Measurements from ENCODE around the gene APBA2. TPM values are rescaled to one million over a fixed set of nuclear protein-coding genes. Genes with fewer than 3 reads are reported as not detected.

The APBA2 gene
- total RNA-seq, 2 donors from 2014 or later: 0.47 to 0.48 TPM

DNA sequence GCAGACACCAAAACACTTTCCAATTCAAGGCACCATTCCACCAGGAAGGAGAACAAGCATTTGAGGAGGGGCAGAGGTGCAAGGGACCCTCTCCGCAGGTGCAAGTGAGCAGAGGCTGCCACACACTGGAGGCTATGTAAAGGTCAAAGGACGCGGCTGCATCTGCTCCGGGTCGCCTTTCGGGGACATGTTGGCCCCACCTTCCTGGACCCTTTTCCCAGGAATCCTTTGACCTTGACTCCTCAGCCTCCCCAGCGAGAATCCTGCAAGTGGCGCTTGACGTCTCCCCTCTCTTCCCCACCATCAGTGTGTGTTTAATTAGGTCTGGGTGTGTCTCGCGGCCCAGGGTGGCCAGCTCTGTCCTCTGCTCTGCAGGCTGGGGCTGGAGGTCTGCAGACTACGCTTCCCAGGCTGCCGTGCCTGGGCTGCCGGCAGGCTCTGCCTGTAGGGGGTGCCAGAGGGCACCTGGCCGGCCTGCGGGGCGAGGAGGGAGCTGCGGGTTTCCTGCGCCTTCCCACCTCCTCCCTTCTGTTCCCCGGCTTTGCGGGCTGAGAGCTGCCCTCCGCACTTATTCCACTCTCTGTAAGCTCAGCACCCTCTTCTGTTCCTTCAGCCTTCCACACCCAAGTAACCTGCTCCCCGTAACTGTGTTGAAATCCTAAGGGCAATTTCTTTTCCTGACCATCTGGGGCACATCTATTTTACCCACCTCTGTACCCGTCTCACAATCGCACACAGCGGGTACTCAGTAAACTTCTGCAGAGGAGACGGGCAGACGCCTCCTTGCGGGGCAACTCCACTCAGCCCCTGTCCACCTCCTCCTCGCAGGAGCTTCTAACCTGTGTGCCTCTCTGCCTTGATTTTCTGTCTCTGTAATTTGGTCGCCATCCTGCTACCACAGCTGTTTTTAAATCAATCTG, 254.0 kb downstream of the APBA2 start:
- H3K36me3 ChIP-seq: no peaks in the 10 kb centered on the region
- DNase-seq (ENCODE audit: low spot score): no peak

DNA sequence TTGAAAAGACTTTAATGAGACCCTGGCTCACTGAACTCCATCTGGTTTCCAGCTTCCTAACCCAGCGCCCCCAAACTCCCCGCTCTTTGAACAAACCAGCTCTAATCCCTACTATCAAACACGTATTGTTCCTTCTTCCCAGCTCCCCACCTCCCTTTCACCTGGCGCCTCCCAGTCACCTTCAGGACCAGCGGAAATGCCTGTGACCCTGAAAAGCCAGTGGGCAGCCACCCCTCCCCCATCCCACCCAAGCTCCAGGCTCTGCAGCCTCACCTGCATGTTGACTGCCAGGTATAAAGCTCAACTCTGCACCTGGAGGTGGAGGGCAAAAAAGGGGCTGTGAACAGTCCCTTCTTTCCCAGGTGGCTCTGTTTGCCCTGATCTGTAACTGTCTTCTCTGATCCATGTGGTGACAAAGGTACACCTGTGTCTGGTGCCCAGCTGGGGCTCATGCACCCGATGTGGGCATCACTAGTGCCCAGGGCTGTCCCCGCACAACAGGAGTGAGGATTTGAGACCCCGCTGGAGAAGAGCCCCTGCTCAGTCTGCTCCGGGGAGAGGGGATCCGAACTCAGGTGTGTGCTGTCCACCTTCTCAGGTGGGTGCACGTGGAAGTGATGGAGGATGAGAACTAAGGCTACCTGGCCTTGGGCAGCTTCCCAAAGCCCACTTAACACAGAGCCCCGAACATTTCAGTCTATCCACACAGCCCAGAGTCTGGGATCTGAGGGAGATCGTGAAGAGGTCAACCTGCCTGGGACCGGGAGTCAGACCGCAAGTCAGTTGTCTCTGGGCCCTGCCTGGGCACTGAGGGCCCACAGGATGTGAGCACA, 254.9 kb downstream of the APBA2 start:
- Histone ChIP-seq H3K27ac (no peak overlapping the region), H3K36me3 (no peaks in the 10 kb centered on the region), H3K9me3 (no peaks in the 10 kb centered on the region), H3K27me3 (no peaks in the 10 kb centered on the region), H3K4me3 (no peak overlapping the region), H3K4me1 (peaks cover 0 to 10% of the 10 kb centered on the region in 2 donors)
- DNase-seq (ENCODE audit: low spot score): no peak
- TF ChIP-seq, protein P1, sequence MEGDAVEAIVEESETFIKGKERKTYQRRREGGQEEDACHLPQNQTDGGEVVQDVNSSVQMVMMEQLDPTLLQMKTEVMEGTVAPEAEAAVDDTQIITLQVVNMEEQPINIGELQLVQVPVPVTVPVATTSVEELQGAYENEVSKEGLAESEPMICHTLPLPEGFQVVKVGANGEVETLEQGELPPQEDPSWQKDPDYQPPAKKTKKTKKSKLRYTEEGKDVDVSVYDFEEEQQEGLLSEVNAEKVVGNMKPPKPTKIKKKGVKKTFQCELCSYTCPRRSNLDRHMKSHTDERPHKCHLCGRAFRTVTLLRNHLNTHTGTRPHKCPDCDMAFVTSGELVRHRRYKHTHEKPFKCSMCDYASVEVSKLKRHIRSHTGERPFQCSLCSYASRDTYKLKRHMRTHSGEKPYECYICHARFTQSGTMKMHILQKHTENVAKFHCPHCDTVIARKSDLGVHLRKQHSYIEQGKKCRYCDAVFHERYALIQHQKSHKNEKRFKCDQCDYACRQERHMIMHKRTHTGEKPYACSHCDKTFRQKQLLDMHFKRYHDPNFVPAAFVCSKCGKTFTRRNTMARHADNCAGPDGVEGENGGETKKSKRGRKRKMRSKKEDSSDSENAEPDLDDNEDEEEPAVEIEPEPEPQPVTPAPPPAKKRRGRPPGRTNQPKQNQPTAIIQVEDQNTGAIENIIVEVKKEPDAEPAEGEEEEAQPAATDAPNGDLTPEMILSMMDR (IDR thresholded peaks at IDR 0.05): no peak

More for the DNA sequence above, 254.0 kb downstream of the APBA2 start:
- Histone ChIP-seq H3K4me3 (no peak overlapping the region), H3K4me1 (peaks cover 0 to 10% of the 10 kb centered on the region in 2 donors), H3K27me3 (no peaks in the 10 kb centered on the region), H3K9me3 (no peaks in the 10 kb centered on the region), H3K27ac (no peak overlapping the region)
- TF ChIP-seq, protein P1 (IDR thresholded peaks at IDR 0.05): peak; percentile 57 to 82

DNA sequence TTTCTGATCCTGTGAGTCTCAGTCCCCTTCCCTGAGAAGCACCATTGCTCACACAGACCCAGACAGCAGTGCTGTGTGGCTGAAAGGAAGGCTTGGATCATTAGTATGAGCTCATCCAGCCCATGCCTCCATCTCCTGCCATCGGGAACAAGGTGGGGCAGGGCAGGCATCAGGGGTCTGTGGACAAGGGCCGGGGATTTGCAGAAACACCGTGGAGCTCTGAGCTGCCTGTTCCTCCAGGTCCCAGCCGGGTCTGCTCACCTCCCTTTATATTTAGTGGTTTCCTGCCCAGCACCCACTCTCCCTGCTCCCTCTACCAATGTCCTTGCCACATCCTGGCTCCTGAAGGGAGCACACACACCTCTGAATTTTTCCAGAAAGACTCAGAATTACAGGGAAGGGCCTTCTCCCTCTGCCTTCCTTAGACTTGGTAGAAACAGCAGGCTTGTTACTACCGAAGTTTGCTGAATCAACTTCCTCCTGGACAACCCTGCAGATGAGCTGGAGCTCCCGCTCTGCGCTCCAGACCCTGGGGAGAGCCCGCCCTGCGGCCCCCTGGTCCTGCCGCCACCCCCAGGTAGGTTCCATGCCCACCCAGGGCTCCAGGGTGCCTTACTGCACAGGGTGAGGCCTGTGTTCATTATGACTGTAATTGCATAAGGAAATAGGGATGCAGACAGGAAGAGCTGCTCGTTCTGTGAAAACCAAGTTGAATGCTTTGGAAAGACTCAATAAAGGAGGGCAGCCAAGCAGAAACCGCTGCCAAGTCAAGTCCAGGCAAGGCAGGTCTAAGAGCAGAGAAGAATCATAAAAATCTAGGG, 255.7 kb downstream of the APBA2 start:
- Histone ChIP-seq H3K4me1 (peaks cover 0 to 10% of the 10 kb centered on the region in 2 donors), H3K36me3 (no peaks in the 10 kb centered on the region), H3K9me3 (no peaks in the 10 kb centered on the region), H3K4me3 (no peak overlapping the region), H3K27me3 (no peaks in the 10 kb centered on the region), H3K27ac (no peak overlapping the region)
- TF ChIP-seq, protein P1 (IDR thresholded peaks at IDR 0.05): no peak
- DNase-seq (ENCODE audit: low spot score): no peak

DNA sequence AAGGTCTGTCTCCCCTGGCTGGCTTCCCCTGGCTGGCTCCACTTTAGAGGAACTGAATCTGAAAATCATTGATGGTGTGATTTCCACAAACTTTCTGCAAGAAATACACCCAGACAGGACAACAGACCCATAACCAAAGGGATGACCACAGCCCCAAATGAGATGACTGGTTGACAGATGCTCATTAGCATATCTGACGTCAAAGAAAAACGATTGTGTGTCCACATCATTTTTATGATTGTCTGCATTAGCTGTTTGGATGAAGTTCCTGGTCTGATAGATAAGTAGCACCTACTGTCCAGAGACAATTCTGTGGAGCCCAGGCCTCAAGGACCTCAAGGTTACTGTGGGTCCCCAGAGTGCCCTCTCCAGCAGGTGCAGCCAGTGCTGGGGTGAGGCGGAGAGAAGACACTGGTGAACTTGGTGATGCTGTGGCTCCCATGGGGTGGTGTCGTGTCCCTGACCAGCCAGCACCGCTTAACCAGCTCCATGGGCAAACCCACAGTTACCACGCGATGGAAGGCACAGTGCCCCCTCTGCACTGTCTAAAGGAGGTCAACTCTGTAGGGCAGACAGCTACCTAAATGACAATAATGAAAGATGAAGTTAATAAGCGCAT, 256.5 kb downstream of the APBA2 start:
- H3K27me3 ChIP-seq: no peaks in the 10 kb centered on the region
- H3K36me3 ChIP-seq: no peaks in the 10 kb centered on the region
- peaks cover 0 to 10% of the 10 kb centered on the region in 2 donors for H3K4me1 ChIP-seq
- no peaks in the 10 kb centered on the region for H3K9me3 ChIP-seq
- no peak overlapping the region for H3K27ac ChIP-seq
- TF ChIP-seq, protein P1 (IDR thresholded peaks at IDR 0.05): no peak
- H3K4me3 ChIP-seq: no peak overlapping the region
- no peak for DNase-seq (ENCODE audit: low spot score)

DNA sequence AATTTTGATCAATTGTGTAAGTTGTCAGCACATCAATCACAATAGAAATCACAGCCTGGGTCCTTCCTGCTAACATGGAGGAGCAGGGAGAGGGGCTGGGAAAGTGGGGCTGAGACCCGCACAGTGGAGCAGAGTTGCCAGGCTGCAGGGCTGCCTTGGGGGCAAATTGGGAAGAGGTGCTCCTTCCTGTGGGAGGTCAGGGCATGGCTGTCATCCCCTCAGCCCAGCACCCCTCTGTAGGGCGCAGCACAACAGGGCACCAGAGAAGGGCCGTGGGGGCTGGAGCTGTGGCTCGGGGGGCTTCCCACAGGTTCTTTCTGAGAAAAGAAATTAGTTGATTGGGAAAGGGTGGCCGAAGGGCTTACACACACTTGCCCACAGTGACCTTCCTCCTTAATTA, 257.5 kb downstream of the APBA2 start:
- H3K9me3 ChIP-seq: no peaks in the 10 kb centered on the region
- DNase-seq (ENCODE audit: low spot score): peak; percentile 30
- H3K36me3 ChIP-seq: no peaks in the 10 kb centered on the region
- H3K27me3 ChIP-seq: no peaks in the 10 kb centered on the region
- TF ChIP-seq, protein P1 (IDR thresholded peaks at IDR 0.05): no peak
- peaks cover 0 to 10% of the 10 kb centered on the region in 2 donors for H3K4me1 ChIP-seq
- H3K4me3 ChIP-seq: no peak overlapping the region
- H3K27ac ChIP-seq: no peak overlapping the region

Data from right atrium auricular region (tissue), 2 donors.